Activated CD8-positive, alpha-beta memory T cell treated with anti-CD3 and anti-CD28 coated beads, Interleukin-2, amount 50 U/mL, for 1 hour (primary cell): ENCODE data around the gene FAM114A2.
"Not testable (repeated sequence)": the region's sequence is repeated elsewhere in the genome, so short reads cannot be mapped to it uniquely, and the experiment has no call there.

Experiments
- DNase-seq: peaks from one replicate; pipeline ENCODE4 v3.0.0-alpha.2; 2020; ENCODE audit errors: extremely low read depth

The FAM114A2 gene

DNA sequence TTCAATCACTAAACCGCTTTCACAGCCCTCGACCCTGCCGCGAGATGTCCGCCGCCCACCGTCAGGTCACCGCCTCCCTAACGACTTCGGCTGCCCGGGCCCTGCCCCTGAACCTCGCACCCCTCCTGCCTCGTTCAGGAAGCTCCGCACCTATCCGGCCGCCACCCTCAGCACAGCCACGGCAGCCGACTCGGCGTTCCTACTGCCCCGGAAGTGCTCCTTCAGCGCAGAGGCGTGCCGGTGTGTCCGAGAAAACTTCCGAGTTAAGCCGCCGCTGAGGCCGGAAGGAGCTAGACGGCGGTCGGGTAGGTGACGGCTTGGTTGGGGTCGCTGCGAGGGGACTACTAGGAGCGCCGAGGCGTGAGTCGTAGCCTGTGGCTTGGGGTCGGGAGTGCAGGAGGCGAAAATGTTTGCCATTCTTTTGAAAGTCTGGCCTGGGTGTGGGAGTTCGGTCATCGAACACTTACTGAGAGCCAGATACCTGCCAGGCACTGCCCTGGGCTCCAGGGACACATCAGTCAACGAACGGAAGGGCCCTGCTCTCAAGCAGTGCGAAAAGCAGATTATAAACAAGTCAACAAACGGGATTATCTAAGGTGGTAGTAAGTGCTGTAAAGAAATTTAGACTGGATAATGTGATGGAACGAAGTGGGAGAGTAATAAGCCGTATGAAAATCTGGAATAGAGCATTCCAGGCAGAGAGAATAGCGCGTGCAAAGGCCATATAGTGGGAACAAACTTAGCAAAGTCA lies at the start of gene FAM114A2, which contains the start of gene MFAP3:
TSS of gene FAM114A2 (minus strand) at position 204 of the 751 bp plus-strand sequence. CDS start 3,957 bp downstream, outside the sequence.
TSS of gene MFAP3 (plus strand) at position 261 of the 751 bp plus-strand sequence. CDS start 10,756 bp downstream, outside the sequence.
- DNase-seq = peak; percentile 77

DNA sequence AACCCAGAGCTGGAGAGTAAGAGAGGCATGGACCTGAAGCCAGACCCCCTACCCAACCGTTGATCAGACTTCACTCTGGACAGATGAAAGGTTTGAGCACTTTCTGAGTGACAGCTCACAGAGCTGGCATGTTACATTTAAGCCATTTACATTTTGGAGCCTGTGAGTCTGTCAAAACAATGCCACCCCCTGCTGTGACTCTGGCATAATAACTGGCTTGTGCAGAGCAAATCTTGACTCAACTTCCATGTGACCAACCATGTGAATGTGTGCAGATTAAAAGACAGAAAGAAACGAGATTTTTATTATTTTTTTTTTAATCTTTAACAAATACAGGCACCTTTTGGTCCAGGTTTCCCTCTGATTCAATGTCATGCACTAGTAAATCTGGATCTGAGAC lies 48.5 kb upstream of the FAM114A2 start:
- DNase-seq = no peak

DNA sequence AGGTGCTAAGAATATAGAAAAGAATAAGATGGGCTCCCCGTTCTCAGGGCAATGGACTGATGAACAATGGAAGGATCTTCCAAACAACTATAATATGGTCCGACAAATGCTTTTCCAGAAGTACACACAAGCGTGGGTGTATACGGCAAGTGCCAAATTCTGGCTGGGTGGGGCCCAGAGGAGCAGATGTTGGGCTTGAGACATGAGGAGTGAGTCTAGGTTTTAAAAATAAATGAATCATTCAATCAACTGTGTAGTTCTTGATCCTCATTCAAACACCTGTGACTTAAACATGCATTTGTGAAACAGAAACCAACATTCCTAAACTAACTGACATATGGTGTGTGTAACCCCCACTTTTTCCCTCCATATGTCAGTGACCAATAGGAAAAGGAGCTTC lies 47.9 kb upstream of the FAM114A2 start:
- no peak for DNase-seq

DNA sequence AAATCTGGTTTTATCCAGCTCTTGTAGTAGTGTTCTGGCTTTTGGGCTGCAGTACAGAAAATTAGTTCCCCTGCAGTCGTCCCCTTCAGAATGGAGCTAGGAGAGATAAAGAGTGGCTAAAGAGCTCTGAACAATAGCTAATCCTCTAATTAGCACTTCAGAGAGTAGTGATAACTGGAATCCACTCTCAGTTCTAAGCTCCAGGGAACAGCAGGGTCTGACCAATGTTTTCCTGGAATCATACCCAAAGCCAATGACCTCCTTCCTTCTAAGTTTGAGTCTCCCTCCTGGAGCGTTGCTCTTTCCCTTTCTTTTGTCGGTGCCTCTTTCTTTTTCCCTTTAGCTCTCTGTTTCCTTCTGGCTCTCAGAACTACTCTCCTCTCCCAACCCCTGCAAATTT lies 47.4 kb upstream of the FAM114A2 start:
- no peak for DNase-seq

DNA sequence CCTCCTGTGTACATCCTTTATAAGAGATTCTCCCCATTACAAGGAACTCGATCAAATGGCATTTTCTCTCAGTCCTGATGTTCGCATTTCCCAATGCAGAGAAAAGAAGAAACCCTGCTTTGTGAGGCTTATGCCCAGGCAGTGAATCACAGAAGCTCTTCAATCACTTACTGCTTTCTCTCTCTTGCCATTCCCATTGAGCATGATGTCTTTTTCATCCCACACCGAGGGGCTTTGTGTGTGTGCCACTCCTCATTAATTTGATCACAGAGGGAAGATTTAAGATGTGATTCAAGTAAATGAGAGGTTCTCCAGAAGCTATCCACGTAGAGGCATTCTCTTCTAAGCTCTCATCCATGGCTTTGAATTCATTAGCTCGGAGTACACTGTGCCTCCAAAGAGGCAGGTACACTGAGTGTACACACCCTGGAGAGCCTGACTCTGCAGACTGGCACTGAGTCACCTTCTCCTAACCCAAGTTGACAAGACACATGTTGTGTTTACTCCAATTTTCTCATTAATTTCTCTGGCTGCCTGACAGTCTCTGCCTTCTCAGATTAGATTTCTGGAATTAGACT lies 45.4 kb upstream of the FAM114A2 start:
- DNase-seq = no peak

DNA sequence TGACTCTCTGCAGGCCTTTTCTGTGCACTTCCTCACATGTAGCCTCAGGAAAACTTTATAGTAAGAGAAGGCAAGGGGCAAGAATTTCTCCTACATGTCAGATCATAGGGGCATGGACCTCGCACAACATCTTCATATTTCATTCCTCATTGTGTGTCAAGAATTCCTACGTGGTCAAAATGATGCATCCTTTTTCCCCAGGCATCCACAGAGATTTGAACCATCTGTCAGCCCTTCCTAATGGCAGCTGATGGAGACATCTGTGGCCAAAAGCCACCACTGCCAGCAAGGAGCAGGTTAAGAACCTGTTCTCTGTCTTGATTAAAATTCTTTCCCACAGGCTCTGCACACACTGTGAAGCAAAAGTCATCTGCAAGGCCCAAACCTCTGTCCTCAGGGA lies 42.5 kb upstream of the FAM114A2 start:
- no peak for DNase-seq

DNA sequence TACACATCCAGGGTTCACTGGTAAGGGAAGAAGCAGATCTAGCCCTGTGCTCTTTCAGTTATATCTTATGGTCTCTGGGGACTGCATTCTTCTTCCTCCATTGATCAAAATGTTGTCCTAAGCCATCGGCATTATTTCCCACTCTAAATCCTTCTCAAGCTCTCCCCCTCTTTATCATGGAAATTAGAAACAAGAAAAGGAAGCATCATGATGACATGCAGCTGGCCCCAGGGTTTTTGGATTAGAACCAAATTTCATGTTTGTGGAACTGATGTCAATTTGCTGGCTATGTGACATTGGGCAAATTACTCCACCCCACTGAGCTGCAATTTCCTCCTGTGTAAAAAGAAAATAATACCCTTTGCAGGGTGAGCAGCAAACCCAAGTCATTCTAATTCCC lies 39.6 kb upstream of the FAM114A2 start:
- DNase-seq = no peak

DNA sequence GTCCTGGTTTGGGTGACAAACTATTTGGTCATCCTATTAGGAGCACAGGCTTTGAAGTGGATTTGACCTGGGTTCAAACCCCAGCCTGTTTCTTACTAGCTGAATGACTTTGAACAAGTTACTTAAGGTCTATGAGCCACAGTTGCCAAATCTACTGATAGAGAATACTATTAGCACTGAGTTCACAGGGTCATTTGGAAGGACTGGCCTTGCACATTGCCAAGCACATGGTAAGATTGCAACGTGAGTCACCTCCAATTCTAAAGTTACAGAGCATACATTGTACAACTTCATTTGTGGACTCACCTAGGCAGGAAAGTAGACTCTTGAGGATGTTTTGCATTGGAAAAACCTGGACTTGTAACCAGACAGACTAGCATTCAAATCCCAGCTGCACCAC lies 39.0 kb upstream of the FAM114A2 start:
- no peak for DNase-seq

DNA sequence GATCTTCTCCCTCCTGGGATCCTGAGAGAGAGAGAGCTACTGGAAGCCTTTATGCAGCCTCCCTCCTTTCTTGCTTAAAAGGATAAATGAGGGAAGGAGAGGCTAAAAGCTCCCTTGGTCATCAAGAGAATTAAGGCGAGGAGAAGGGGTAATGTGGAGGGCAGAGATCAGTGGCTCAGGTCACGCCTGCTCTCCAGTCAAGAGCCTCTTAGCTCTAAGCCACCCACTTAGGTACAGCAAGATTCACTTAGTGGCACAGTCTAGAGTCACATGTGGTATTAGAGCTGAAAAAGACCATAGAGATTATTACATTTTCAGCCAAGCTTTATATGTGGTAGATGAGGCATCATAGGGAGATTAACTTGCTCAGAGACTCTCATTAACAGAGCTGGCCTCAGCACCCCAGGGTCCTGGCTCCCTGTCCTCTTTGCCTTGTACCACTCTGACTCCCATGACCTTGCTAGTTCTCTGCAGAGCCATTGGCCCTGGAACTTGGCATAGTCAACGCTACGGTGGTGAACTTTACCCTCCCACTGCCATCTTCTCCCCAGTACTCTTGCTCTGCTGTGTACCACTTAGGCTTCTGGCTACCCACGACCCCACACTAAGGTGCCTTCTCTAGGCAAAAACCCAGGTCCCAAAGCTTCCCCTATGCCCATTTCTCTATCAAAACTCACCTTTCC lies 37.7 kb upstream of the FAM114A2 start:
- DNase-seq = no peak

DNA sequence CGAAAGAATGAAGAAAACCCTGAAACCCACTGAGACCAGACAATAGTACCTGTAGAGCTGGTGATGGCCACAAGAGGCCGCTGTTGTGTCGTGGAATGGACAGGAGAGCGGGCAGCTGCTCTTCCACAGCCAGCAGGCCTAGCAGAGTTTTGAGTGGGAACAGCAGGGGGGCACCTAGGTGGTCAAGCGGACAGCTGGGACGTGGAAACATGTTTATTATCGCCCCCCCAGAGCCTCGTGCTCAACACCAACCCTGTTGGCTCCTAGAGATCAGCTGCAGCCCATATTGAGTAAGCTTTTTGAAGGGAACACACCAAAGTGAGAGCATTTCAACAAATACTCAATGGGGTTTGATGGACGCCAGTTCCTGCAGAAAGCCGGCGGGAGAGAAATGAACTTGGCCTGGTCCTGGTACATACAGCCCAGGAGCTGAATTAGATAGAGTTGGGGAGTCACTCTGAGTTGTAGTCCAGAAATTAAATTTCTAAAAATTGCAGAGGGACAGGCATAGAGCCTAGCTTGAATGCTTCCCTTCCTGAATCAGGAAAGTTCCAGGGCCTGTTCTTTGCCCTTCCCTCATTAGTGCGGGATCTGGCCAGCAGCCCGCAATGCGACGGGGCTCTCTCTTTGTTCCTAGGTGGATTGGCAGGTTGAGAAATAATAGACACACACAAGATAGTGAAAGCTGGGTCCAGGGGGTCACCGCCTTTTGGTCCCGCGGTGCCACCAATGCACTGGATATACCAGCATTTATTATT lies 33.9 kb upstream of the FAM114A2 start:
- DNase-seq = peak; percentile 46

DNA sequence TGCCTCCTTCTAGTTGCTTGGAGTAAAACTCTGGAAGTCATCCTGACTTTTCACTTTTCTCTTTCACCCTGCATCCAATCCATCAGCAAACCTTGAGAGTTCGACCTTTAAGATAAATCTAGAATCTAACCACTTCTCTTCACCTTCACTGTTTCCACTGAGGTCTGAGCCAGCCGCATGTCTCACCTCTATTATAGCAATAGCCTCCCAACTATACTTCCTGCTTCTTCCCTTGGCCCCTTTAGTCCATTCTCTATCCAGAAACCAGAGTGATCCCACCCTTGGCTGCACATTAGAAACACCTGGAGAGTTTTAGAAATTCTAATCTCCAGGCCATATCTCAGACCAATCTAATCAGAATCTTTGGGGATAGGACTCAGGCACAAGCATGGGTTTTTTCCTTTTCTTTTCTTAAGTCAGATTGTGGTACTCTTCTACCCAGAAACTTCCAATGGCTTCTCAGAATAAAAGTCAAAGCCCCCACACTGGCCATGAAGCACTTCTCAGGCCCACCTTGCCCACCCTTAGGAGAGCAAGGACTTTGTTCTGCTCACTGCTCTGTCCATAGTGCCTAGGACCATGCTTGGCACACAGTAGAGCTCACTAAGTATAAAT lies 33.2 kb upstream of the FAM114A2 start:
- DNase-seq = no peak

DNA sequence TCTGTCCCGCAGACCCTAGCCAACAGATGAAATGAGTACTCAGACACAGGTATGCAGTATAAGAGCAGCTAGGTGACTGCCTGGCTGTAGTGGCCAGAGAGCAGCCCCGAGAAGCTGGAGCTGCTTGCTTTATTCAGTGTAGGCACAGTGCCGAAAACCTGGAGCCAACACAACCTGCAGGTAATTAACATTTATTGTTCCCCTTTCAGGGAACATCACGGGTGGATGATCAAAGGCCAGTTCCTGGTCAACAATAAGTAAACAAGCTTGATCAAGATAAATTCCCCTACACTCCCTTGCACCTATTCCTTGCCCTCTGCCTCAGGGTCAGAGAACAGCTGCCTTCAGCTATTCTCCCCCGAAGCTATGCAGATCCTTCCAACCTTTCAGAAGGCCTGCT lies 31.1 kb upstream of the FAM114A2 start:
- not testable (repeated sequence) for DNase-seq

DNA sequence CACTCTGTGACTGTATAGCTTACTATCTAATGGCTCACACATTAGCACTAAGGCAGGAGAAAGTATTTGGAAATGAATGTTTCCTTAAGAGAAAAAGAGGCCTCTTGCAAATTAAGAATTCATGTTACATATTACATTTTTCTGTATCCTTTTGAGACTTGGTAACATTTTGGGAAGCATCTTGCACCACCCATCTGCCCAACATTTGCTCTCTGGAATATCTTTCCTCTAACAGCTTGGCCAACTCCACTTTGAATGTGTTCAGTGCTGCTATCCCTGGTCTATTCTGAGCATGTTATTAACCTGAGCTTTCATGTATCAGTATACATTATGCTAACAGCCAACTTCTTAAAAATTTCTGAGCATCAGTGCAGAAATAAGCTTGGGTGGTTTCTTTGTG lies 27.3 kb upstream of the FAM114A2 start:
- no peak for DNase-seq

DNA sequence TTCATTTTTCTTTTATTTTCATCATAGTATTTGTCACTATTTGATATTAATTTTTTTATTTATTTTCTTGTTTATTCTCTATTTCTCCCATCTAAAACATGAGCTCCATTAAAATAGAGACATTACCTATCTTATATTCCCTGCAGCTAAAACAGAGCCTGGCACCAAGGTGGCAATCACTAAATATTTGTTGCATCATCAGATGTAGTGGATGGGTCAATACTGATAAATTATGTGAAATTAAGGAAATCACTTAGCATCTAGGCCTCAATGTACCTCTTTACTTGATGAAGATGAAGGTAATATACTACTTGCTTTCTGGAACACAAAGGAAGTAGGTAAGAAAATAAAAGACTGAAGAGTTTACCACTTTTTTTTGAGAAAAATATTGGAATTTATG lies 24.7 kb upstream of the FAM114A2 start:
- no peak for DNase-seq

DNA sequence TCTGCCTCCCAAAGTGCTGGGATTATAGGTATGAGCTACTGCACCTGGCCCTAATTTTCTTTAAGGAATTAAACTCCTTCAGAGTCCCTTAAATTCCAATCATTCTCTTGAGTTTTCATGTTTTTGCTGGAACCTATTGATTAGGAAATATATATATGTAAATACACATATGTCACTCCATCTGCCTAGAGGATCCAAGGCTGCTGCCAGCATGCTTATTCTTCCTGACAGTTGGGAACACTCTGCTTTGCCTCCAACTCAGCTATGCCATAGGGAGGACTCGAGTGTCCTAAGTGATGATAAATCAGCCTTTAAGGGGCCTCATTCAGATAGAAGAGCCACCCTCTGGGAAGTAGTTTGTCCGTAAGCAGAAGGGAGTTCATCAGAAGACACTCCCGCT lies 21.9 kb upstream of the FAM114A2 start:
- no peak for DNase-seq

DNA sequence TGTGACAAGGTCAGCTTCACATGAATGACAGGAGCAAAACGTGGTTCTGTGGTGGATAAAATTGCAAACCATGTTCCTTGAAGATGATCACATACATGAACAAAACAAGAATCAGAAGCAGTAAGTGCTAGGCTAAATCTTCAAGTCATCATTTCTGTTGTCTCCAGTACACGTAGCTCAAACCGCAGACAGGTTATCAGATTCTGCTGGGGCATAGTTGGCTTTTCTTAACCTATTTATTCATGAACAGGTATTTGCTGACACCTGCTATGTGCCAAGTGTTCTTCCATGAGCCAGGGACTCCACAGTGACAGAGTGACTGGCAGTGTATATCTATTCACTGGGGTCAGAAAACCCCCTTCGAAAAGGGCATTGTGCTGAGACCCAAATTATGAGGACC lies 20.9 kb upstream of the FAM114A2 start:
- no peak for DNase-seq

DNA sequence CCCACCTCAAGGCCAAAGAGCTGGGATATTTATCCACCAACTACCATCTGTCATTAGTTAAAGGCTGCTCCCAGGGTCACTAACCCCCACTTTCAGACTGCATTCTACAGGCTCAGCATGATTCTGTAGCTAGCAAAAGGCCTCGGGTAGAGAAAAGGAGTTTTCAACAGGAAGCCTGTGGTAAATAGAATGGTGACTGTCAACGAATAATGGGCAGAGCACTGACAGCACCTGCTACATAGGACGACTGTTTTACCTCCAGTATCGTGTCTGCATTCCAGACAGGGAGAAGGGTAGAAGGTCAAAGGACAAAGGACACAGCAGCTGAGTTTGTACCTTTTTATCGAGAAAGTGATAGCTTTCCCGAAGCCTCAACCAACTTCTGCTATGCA lies 20.3 kb upstream of the FAM114A2 start:
- no peak for DNase-seq

DNA sequence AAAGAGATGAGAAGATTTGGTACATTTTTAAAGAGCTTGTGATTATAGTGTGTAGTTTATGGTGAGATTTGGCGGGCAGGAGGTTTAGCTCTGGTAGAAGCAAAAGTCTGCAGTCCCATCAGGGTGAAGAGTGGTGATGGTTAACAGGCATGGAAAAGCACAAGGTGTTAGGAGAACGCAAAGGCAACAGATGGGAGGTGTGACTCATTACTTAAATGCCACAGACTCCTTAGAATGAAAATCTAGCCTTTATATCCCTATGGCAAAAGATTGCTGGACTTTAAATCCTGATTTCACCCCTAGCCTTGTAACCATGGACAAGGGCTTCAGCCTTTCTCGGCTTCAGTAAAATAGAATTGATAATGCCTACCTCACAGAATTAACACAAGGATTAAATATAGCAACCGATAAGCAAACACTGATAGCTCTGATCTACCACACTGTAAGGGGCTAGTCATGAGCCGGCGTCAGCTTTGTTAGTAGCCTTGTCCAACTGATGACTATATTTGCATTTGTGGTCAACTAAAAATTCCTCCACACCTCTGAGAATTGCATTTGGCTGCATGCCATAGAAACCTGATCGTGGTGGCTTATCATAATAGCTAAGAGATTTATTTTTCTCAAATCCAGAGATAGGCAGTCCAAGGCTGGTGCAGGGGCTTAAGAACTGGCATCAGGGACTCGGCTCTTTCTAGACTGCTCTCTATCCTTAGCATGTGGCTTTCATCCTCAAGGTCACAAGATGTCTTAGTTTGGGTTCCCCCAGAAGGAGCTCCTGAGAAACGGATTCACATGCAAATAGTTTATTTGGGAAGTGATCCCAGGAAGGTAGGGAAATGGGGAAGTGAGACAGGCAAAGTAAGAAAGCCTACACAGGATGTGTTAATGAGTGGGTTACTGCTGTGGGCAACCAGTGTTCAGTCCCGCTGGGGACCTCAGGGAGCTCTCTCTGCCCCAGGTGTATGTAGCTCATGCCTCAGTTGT lies 19.6 kb upstream of the FAM114A2 start:
- DNase-seq = no peak

DNA sequence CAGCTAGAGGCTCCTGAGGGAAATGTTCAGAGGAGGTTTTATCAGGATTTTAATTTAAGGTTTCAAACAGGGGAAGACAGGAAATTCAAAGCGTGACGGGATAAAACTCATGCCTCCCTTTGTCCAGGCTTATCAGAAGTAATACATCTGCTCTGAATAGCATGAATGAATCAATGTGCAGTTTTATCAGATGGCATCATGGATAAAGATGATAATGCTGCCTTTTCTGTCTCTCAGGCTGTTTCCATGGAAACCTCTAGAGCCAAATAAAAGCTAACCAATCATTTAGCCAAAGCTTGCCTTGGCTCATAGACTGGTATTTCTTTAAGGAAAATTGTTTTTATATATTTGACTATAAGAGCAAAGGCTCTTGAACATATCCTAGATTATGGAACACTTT lies 16.5 kb upstream of the FAM114A2 start:
- DNase-seq = no peak

DNA sequence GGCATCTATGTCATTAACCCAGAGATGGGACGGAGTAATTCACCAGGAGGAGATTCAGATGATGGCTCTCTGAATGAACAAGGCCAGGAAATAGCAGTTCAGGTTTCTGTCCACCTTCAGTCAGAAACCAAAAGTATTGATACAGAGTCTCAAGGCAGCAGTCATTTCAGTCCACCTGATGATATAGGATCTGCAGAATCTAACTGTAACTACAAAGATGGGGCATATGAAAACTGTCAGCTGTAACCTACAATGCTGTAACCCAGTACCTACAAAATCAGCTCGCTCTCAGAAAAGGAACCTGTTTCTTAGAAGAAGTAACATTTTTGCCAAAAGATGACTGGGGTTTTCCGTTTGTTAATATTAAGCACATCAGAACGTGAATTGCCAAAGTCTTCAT lies 14.8 kb upstream of the FAM114A2 start:
- DNase-seq = no peak

DNA sequence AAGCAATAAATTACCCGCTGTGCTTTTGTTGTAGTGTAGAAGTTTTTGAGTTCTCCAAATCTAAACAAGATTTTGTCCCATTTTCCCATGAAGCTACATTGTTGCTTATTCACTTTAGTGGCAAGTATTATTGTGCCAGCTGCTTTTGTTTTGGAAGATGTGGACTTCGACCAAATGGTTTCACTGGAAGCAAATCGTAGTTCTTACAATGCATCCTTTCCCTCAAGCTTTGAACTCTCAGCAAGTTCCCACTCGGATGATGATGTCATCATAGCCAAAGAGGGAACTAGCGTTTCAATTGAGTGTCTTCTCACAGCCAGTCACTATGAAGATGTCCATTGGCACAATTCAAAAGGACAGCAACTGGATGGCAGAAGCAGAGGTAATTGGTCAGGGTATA lies 10.9 kb upstream of the FAM114A2 start:
- DNase-seq = no peak
